T-cell (primary cell): Measurements from ENCODE around the gene ZBTB42. TPM values are rescaled to one million over a fixed set of nuclear protein-coding genes. Genes with fewer than 3 reads are reported as not detected.
"Not testable (repeated sequence)": the region's sequence is repeated elsewhere in the genome, so short reads cannot be mapped to it uniquely, and the experiment has no call there.

Experiments
- ATAC-seq, 4 experiments: fragments of 200-7000 bp in 3 of 4; fragments of 150-1000 bp in 1 of 4; cut with Tn5 transposase; replicated peaks in 1 of 4; 1 replicate in 3 of 4; 2 replicates in 1 of 4; pipeline ENCODE4 v1.10.0; 2021; ENCODE audit warnings: moderate library complexity in 3 of 4, mild to moderate bottlenecking in 2 of 4, moderate number of reproducible peaks in 1 of 4
- CTCF ChIA-PET, 2 donors: fragments of 300-600 bp; sonication (Branson Sonifier 250); formaldehyde crosslinking; loops; one replicate each; lab custom pipeline; 2022; ENCODE audit warnings: antibody characterized with exemption in 2 of 2; lab: Charles Lee
- POLR2A ChIA-PET, 2 donors: fragments of 300-600 bp; sonication (Branson Sonifier 250); formaldehyde crosslinking; loops; one replicate each; lab custom pipeline; 2022; ENCODE audit warnings: antibody characterized with exemption in 2 of 2; lab: Charles Lee
- DNase-seq, 35 experiments: peaks; one replicate each; pipeline versions ENCODE4 v3.0.0 to v3.0.0-alpha.2; 2013 to 2023
- H3K27ac ChIP-seq: one replicate; pipeline ENCODE4 v1.5.1; 2013; ENCODE audit warnings: low read length
- H3K27me3 ChIP-seq, 2 experiments: replicated peaks in 1 of 2; 1 replicate in 1 of 2; 2 replicates in 1 of 2; pipeline versions ENCODE4 v1.6.1 to v1.7.0; 2013; ENCODE audit warnings: low read length in 1 of 2, mixed read lengths in 1 of 2; ENCODE audit not compliant: control insufficient read depth in 2 of 2, insufficient read depth in 2 of 2; ENCODE audit errors: extremely low read depth in 1 of 2
- H3K36me3 ChIP-seq, 2 donors: 1 replicate in 1 of 2; 2 replicates in 1 of 2; pipeline versions ENCODE4 v1.6.1 to v1.7.0; 2013; ENCODE audit warnings: low read length in 1 of 2; ENCODE audit not compliant: control insufficient read depth in 2 of 2, insufficient read depth in 1 of 2; ENCODE audit errors: extremely low read depth in 1 of 2
- H3K4me1 ChIP-seq, 2 experiments: 1 replicate in 1 of 2; 2 replicates in 1 of 2; pipeline versions ENCODE4 v1.6.1 to v1.7.0; 2013; ENCODE audit warnings: low read length in 2 of 2, mixed read lengths in 1 of 2; ENCODE audit not compliant: insufficient read depth in 2 of 2, control insufficient read depth in 1 of 2; ENCODE audit errors: extremely low read depth in 1 of 2
- H3K4me3 ChIP-seq, 2 donors: 1 replicate in 1 of 2; 2 replicates in 1 of 2; pipeline versions ENCODE4 v1.5.1 to v1.7.0; 2013; ENCODE audit warnings: mild to moderate bottlenecking in 2 of 2, low read length in 1 of 2, moderate library complexity in 1 of 2; ENCODE audit not compliant: control insufficient read depth in 1 of 2; ENCODE audit errors: extremely low read depth in 1 of 2
- H3K9me3 ChIP-seq: 2 replicates; pipeline ENCODE4 v1.7.0; 2013
- H3K27ac Mint-ChIP-seq, 2 donors: one replicate each; pipeline ENCODE4 v1.8.0; 2020 to 2021; ENCODE audit warnings: mild to moderate bottlenecking in 2 of 2, mixed read lengths in 2 of 2
- H3K27me3 Mint-ChIP-seq, 2 donors: one replicate each; pipeline ENCODE4 v1.8.0; 2021 to 2022; ENCODE audit warnings: mixed read lengths in 2 of 2
- H3K36me3 Mint-ChIP-seq: one replicate; pipeline ENCODE4 v1.8.0; 2021; ENCODE audit warnings: mixed read lengths
- H3K4me1 Mint-ChIP-seq, 3 donors: one replicate each; pipeline ENCODE4 v1.8.0; 2020 to 2022; ENCODE audit warnings: mixed read lengths in 3 of 3, mild to moderate bottlenecking in 1 of 3
- H3K4me3 Mint-ChIP-seq, 3 donors: one replicate each; pipeline ENCODE4 v1.8.0; 2020 to 2022; ENCODE audit warnings: mild to moderate bottlenecking in 3 of 3, mixed read lengths in 3 of 3, moderate library complexity in 3 of 3
- H3K9me3 Mint-ChIP-seq, 3 donors: one replicate each; pipeline ENCODE4 v1.8.0; 2020 to 2022; ENCODE audit warnings: mixed read lengths in 3 of 3
- WGBS: methylation state at CpG from one replicate; pipeline ENCODE4 v1.1.5; 2013; ENCODE audit warnings: missing lambda C conversion rate; ENCODE audit not compliant: insufficient coverage; 5-methylcytosine and 5-hydroxymethylcytosine counted together
- total RNA-seq, 35 experiments: library from RNA in 6 of 35; stranded (reverse) in 6 of 35; fragments of 120-200 nt in 1 of 35; gene quantifications; one replicate each; pipeline versions ENCODE4 v1.2.1 to v1.2.4 and lab custom pipeline; 2013 to 2026

Gene ZBTB42
- total RNA-seq, 5 donors from 2014 or later (not counting 1 experiment from before 2014, with no cell fraction given), result 3.5 to 10.5 (median 9.4) TPM

- 90% methylated on average over 10 of the region's 41 CpGs for WGBS
- DNase-seq, H3K4me1 Mint-ChIP-seq, POLR2A ChIA-PET, H3K4me3 Mint-ChIP-seq, H3K27ac Mint-ChIP-seq, H3K4me3 ChIP-seq, H3K9me3 ChIP-seq, H3K36me3 ChIP-seq, H3K4me1 ChIP-seq, H3K9me3 Mint-ChIP-seq, H3K27me3 ChIP-seq, H3K27ac ChIP-seq, H3K27me3 Mint-ChIP-seq, H3K36me3 Mint-ChIP-seq, CTCF ChIA-PET, ATAC-seq: not testable (repeated sequence)
Measured at GRCh38 chr14:104836171-104836935, 35.5 kb downstream of the ZBTB42 start.

DNA sequence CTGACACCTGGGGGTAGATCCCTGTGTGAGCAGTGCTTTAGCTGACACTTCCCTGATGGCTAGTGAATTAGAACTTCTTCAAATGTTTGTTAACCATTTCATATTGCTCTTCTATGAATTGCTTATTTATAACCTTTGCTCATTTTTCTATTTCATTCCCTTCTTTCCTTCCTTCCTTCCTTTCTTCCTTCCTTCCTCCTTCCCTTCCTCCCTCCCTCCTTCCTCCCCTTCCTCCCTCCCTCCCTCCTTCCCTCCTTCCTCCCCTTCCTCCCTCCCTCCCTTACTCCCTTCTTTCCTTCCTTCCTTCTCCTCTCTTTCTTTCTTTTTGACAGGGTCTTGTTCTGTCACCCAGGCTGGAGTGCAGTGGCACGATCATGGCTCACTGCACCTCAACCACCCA lies 40.8 kb downstream of the ZBTB42 start:
- no peaks in the 10 kb centered on the region for H3K9me3 ChIP-seq
- no peak overlapping the region for H3K4me3 Mint-ChIP-seq
- DNase-seq (no peak), ATAC-seq (no peak)
- no peaks in the 10 kb centered on the region for H3K36me3 Mint-ChIP-seq
- H3K9me3 Mint-ChIP-seq, result no peaks in the 10 kb centered on the region
- POLR2A ChIA-PET, result interaction anchor here in 1 of 2 donors (0.6 kb wide), 1 partner anchor 342 kb away, joined by 4 read pairs; no protein-coding TSS in a partner anchor
- no peak overlapping the region for H3K27ac ChIP-seq
- WGBS, result no CpG with 5 or more reads among the region's 1 CpG
- H3K27me3 Mint-ChIP-seq, result peaks cover 28 to 55% of the 10 kb centered on the region in 2 donors
- peaks cover 6 to 9% (median 7%) of the 10 kb centered on the region in 3 donors for H3K4me1 Mint-ChIP-seq
- H3K4me1 ChIP-seq, result peaks cover 0 to 13% of the 10 kb centered on the region in 2 experiments
- H3K36me3 ChIP-seq, result no peaks in the 10 kb centered on the region
- H3K27ac Mint-ChIP-seq, result no peak overlapping the region
- H3K27me3 ChIP-seq, result peaks cover 14 to 53% of the 10 kb centered on the region in 2 experiments
- CTCF ChIA-PET, result no interaction called here
- no peak overlapping the region for H3K4me3 ChIP-seq

DNA sequence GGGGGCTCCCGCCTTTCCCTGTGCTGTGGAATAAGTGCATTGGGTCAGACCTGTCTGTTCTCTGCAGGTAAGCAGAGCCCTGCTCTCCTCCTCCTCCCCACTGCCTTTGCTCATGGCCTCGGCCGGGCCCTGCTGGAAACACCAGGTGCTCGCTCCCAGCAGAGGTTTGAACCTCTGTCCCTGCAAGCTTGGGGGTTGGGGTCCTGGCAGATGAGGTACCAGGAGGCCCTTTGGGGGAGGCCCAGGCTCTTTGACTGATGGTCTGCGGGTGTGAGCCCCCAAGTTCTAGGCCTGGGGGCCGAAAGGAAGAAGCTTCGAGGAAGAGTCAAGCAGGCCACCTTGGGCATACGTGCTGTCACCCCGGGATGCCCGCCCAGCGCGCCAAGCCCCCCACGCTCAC lies 42.1 kb downstream of the ZBTB42 start:
- no peak overlapping the region for H3K27ac Mint-ChIP-seq
- H3K4me1 Mint-ChIP-seq, result peaks cover 6 to 9% (median 7%) of the 10 kb centered on the region in 3 donors
- 41% methylated on average over 11 of the region's 13 CpGs for WGBS
- POLR2A ChIA-PET, result no interaction called here
- DNase-seq, result no peak
- no peak overlapping the region for H3K4me3 Mint-ChIP-seq
- Histone ChIP-seq H3K9me3 (no peaks in the 10 kb centered on the region), H3K27me3 (peaks cover 14 to 53% of the 10 kb centered on the region in 2 experiments), H3K36me3 (no peaks in the 10 kb centered on the region), H3K4me3 (no peak overlapping the region), H3K27ac (no peak overlapping the region), H3K4me1 (peaks cover 0 to 13% of the 10 kb centered on the region in 2 experiments)
- peaks cover 31 to 62% of the 10 kb centered on the region in 2 donors for H3K27me3 Mint-ChIP-seq
- CTCF ChIA-PET, result interaction anchor here in 1 of 2 donors (0.6 kb wide), 1 partner anchor 16 kb away, joined by 3 read pairs; no protein-coding TSS in a partner anchor
- H3K9me3 Mint-ChIP-seq, result no peaks in the 10 kb centered on the region
- ATAC-seq, result no peak
- no peaks in the 10 kb centered on the region for H3K36me3 Mint-ChIP-seq

- no peak for DNase-seq
- Mint-ChIP-seq H3K36me3 (no peaks in the 10 kb centered on the region), H3K9me3 (no peaks in the 10 kb centered on the region), H3K27ac (no peak overlapping the region), H3K4me3 (peak overlapping the region in 1 of 3 donors; percentile 49), H3K4me1 (peaks cover 6 to 9% (median 7%) of the 10 kb centered on the region in 3 donors), H3K27me3 (peaks cover 31 to 63% of the 10 kb centered on the region in 2 donors)
- no peaks in the 10 kb centered on the region for H3K9me3 ChIP-seq
- ATAC-seq, result no peak
- WGBS, result 6% methylated on average over 63 of the region's 69 CpGs
- H3K27me3 ChIP-seq, result peaks cover 14 to 54% of the 10 kb centered on the region in 2 experiments
- CTCF ChIA-PET, result no interaction called here
- H3K4me3 ChIP-seq, result no peak overlapping the region
- H3K36me3 ChIP-seq, result no peaks in the 10 kb centered on the region
- H3K27ac ChIP-seq, result no peak overlapping the region
- POLR2A ChIA-PET, result no interaction called here
- H3K4me1 ChIP-seq, result peaks cover 0 to 13% of the 10 kb centered on the region in 2 experiments
Measured at GRCh38 chr14:104843442-104844305, 42.8 kb downstream of the ZBTB42 start.

DNA sequence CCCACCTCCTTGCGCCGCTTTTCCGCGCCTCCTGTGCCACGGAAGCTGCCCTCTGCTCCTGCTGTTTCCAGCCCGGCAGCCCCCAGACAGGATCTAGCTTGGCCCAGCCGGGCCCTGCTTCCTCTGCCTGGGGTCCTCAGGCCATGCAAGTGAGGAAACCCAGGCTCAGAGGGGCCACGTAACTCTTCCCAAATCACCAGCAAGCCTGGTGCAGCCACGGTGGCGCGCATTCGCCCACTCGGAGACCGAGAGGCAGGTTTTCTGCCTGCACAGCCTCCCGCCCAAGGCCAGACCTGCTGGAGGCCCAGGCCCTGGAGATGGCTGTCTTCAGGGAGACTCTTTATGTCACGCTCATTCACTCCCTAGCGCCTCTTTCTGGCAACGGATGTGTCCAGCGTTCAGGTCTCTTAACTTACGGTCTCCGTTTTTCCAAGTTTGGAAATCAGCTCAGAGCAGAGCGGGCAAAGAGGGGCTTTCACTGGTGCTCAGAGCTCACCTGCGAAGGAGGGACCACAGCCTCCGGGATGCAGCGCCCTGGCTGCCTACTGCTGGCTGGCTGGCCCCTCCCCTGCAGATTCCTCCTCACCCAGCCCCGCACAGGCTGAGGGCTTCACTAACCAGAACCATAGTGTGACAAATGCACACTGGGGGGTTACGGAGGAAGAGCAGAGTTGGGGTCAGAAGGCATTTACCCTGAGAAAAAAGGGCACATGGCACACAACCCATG lies 43.6 kb downstream of the ZBTB42 start:
- ATAC-seq (no peak), DNase-seq (no peak)
- Mint-ChIP-seq H3K4me3 (peak overlapping the region in 1 of 3 donors; percentile 49), H3K9me3 (no peaks in the 10 kb centered on the region), H3K4me1 (peaks cover 6 to 9% (median 7%) of the 10 kb centered on the region in 3 donors), H3K36me3 (no peaks in the 10 kb centered on the region), H3K27ac (no peak overlapping the region), H3K27me3 (peaks cover 31 to 63% of the 10 kb centered on the region in 2 donors)
- peaks cover 0 to 13% of the 10 kb centered on the region in 2 experiments for H3K4me1 ChIP-seq
- no peak overlapping the region for H3K4me3 ChIP-seq
- H3K36me3 ChIP-seq, result no peaks in the 10 kb centered on the region
- no peaks in the 10 kb centered on the region for H3K9me3 ChIP-seq
- WGBS, result 17% methylated on average over 22 of the region's 27 CpGs
- H3K27ac ChIP-seq, result no peak overlapping the region
- H3K27me3 ChIP-seq, result peaks cover 14 to 61% of the 10 kb centered on the region in 2 experiments
- ChIA-PET CTCF (no interaction called here), POLR2A (no interaction called here)
